DND-41 (cell line): ENCODE measurements around the gene SRP68.

Experiments used
- ATAC-seq: fragments of 200-7000 bp; cut with Tn5 transposase; 3 replicates; pipeline ENCODE4 v1.9.1; 2021; ENCODE audit warnings: low read depth; ENCODE audit not compliant: insufficient read depth
- DNase-seq: peaks from one replicate; pipeline ENCODE4 v3.0.0-alpha.2; 2020
- H2AFZ ChIP-seq: 2 replicates; pipeline ENCODE4 v1.6.0; 2012; ENCODE audit warnings: low read depth, low read length
- H3K27ac ChIP-seq: 2 replicates; pipeline ENCODE4 v1.5.1; 2012; ENCODE audit warnings: low read length, inconsistent platforms
- H3K27me3 ChIP-seq: fragments of 200-600 bp; sonication (generic); 2 replicates; pipeline ENCODE4 v1.6.0; 2012; ENCODE audit warnings: low read length, mild to moderate bottlenecking, inconsistent platforms; ENCODE audit not compliant: insufficient read depth, poor library complexity
- H3K36me3 ChIP-seq: 2 replicates; pipeline ENCODE4 v1.5.1; 2012; ENCODE audit warnings: low read length, inconsistent platforms; ENCODE audit not compliant: insufficient read depth
- H3K4me1 ChIP-seq: 2 replicates; pipeline ENCODE4 v1.5.1; 2012; ENCODE audit warnings: mild to moderate bottlenecking, low read length; ENCODE audit not compliant: insufficient read depth
- H3K4me2 ChIP-seq: 2 replicates; pipeline ENCODE4 v1.6.0; 2012; ENCODE audit warnings: mild to moderate bottlenecking, moderate library complexity, low read length, inconsistent platforms; ENCODE audit not compliant: insufficient read depth
- H3K4me3 ChIP-seq, 2 experiments: fragments of 200-600 bp in 1 of 2; shearing (Covaris generic) in 1 of 2; 2 replicates each; pipeline ENCODE4 v1.5.1; 2012 to 2016; ENCODE audit warnings: inconsistent platforms in 2 of 2, low read length in 2 of 2, mild to moderate bottlenecking in 2 of 2, low read depth in 1 of 2, moderate library complexity in 1 of 2
- H3K79me2 ChIP-seq: 2 replicates; pipeline ENCODE4 v1.6.0; 2012; ENCODE audit warnings: low read length, inconsistent platforms; ENCODE audit not compliant: insufficient read depth
- H3K9ac ChIP-seq: 2 replicates; pipeline ENCODE4 v1.6.0; 2012; ENCODE audit warnings: low read depth, mild to moderate bottlenecking, inconsistent platforms, low read length, moderate library complexity
- H3K9me3 ChIP-seq: 2 replicates; pipeline ENCODE4 v1.5.1; 2012; ENCODE audit warnings: low read length, moderate library complexity, mild to moderate bottlenecking, inconsistent platforms; ENCODE audit not compliant: insufficient read depth, severe bottlenecking
- H4K20me1 ChIP-seq: 2 replicates; pipeline ENCODE4 v1.6.0; 2012; ENCODE audit warnings: low read length; ENCODE audit not compliant: insufficient read depth
- CTCF ChIP-seq: IDR thresholded peaks from 2 replicates; pipeline ENCODE4 v1.5.1; 2012; ENCODE audit warnings: borderline replicate concordance, low read length, moderate library complexity, mild to moderate bottlenecking; ENCODE audit not compliant: poor library complexity, severe bottlenecking; ENCODE audit errors: extremely low read depth
- EZH2 ChIP-seq: IDR thresholded peaks from 3 replicates; pipeline ENCODE4 v1.6.1; 2012; ENCODE audit warnings: borderline replicate concordance, low read depth, mild to moderate bottlenecking, moderate library complexity, low read length, inconsistent platforms; ENCODE audit not compliant: severe bottlenecking

SRP68 gene

GRCh38 chr17:76000016-76000754 lies 72.1 kb downstream of the SRP68 start:
- H3K4me3 ChIP-seq: no peak overlapping the region
- H2AFZ ChIP-seq: no peak overlapping the region
- no peaks in the 10 kb centered on the region for H3K79me2 ChIP-seq
- ATAC-seq: peak; percentile 90
- peak; percentile 86 for TF ChIP-seq CTCF
- no peak for TF ChIP-seq EZH2
- no peaks in the 10 kb centered on the region for H3K27me3 ChIP-seq
- no peak overlapping the region for H3K4me2 ChIP-seq
- no peaks in the 10 kb centered on the region for H3K9me3 ChIP-seq
- H3K36me3 ChIP-seq: peaks cover 4% of the 10 kb centered on the region; the same call in 1 of the 2 replicates
- peak; percentile 76 for DNase-seq
- H3K4me1 ChIP-seq: no peaks in the 10 kb centered on the region
- no peak overlapping the region; the same call in none of the 2 replicates for H3K9ac ChIP-seq
- peak overlapping the region; percentile 48; the same call in 1 of the 2 replicates for H3K27ac ChIP-seq
- H4K20me1 ChIP-seq: no peaks in the 10 kb centered on the region

GRCh38 chr17:75998327-75998795 lies 74.0 kb downstream of the SRP68 start:
- TF ChIP-seq EZH2 (no peak), CTCF (no peak)
- Histone ChIP-seq H3K9me3 (no peaks in the 10 kb centered on the region), H3K36me3 (peaks cover 12% of the 10 kb centered on the region; the same call in 1 of the 2 replicates), H3K9ac (no peak overlapping the region), H3K27me3 (no peaks in the 10 kb centered on the region), H3K4me2 (no peak overlapping the region), H3K4me1 (no peaks in the 10 kb centered on the region), H3K27ac (no peak overlapping the region), H3K4me3 (no peak overlapping the region), H2AFZ (no peak overlapping the region), H4K20me1 (no peaks in the 10 kb centered on the region), H3K79me2 (no peaks in the 10 kb centered on the region)
- DNase-seq (no peak), ATAC-seq (no peak)

- Histone ChIP-seq H3K4me1 (no peaks in the 10 kb centered on the region), H3K27ac (no peak overlapping the region), H2AFZ (no peak overlapping the region), H3K9me3 (no peaks in the 10 kb centered on the region), H4K20me1 (no peaks in the 10 kb centered on the region), H3K27me3 (no peaks in the 10 kb centered on the region), H3K9ac (no peak overlapping the region), H3K4me2 (no peak overlapping the region), H3K36me3 (peaks cover 9% of the 10 kb centered on the region; the same call in 1 of the 2 replicates), H3K79me2 (no peaks in the 10 kb centered on the region), H3K4me3 (no peak overlapping the region)
- DNase-seq (peak; percentile 39), ATAC-seq (0 out of 3 replicates have a peak, but pooled peaks have one; percentile 34)
- no peak for TF ChIP-seq EZH2
- no peak for TF ChIP-seq CTCF
Measured at GRCh38 chr17:75996665-75997590, 75.4 kb downstream of the SRP68 start.
